Measurements from ENCODE around the gene ANKRD13B.
A peak's percentile ranks its signal among the peaks of the same experiment; 100 is the strongest.

The ANKRD13B gene

DNA sequence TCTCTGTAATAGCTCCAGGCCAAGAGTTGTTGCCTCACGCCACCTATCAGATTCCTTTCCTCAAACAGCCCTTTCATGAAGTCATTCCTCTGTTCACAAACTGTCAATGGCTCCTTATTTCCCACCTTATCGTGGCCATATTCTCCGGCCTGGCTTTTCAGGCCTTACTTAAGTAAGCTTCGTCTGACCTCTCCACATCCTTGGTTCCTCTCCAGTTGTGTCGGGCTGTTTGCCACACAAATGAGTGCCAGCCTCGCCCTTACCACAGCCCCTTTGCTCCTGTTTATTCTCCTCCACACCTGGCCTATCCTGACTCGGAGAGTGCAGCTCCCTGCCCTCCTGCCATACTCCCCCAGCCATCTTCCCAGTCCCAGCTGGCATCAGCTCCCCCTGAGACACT, 22.4 kb upstream of the ANKRD13B start:
- peaks cover 10% of the 10 kb centered on the region; the same call in 1 of the 2 replicates for H3K4me1 ChIP-seq (ENCODE audit: insufficient read depth, low read length)
- H3K9me3 ChIP-seq (ENCODE audit: insufficient read depth, low read depth, low read length): no peaks in the 10 kb centered on the region
- peaks cover 13% of the 10 kb centered on the region for H3K36me3 ChIP-seq (ENCODE audit: insufficient read depth, low read depth, low read length)
- H3K4me3 ChIP-seq (ENCODE audit: low read length): no peak overlapping the region
- H3K9ac ChIP-seq (ENCODE audit: low read depth, low read length): no peak overlapping the region
- H3K27me3 ChIP-seq (ENCODE audit: insufficient read depth, low read length): peaks cover 61% of the 10 kb centered on the region
- no peak overlapping the region for H3K27ac ChIP-seq (ENCODE audit: low read length)

DNA sequence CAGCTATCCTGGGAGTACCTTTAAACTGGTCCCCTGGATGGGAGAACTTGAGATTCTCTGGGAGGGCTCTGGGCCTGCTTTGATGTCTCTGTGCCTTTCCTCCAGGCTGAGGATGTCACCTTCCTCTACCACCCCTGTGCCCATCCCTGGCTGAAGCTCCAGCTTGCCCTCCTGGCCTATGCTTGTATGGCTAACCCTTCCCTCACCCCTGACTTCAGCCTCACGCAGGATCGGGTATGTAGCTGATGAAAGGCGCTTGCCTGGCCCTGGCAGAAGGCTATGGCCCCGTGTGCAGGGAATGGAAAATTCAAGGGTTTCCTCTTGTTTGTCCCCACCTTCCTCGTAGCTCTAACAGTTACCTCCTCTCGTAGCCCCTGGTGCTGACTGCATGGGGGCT, 21.4 kb upstream of the ANKRD13B start:
- Histone ChIP-seq H3K9ac (ENCODE audit: low read depth, low read length) (no peak overlapping the region), H3K9me3 (ENCODE audit: insufficient read depth, low read depth, low read length) (no peaks in the 10 kb centered on the region), H3K4me3 (ENCODE audit: low read length) (no peak overlapping the region), H3K36me3 (ENCODE audit: insufficient read depth, low read depth, low read length) (peaks cover 22% of the 10 kb centered on the region), H3K27ac (ENCODE audit: low read length) (no peak overlapping the region), H3K4me1 (ENCODE audit: insufficient read depth, low read length) (0 out of 2 replicates have a peak, but pooled peaks cover 7% of the 10 kb centered on the region), H3K27me3 (ENCODE audit: insufficient read depth, low read length) (peaks cover 51% of the 10 kb centered on the region)

DNA sequence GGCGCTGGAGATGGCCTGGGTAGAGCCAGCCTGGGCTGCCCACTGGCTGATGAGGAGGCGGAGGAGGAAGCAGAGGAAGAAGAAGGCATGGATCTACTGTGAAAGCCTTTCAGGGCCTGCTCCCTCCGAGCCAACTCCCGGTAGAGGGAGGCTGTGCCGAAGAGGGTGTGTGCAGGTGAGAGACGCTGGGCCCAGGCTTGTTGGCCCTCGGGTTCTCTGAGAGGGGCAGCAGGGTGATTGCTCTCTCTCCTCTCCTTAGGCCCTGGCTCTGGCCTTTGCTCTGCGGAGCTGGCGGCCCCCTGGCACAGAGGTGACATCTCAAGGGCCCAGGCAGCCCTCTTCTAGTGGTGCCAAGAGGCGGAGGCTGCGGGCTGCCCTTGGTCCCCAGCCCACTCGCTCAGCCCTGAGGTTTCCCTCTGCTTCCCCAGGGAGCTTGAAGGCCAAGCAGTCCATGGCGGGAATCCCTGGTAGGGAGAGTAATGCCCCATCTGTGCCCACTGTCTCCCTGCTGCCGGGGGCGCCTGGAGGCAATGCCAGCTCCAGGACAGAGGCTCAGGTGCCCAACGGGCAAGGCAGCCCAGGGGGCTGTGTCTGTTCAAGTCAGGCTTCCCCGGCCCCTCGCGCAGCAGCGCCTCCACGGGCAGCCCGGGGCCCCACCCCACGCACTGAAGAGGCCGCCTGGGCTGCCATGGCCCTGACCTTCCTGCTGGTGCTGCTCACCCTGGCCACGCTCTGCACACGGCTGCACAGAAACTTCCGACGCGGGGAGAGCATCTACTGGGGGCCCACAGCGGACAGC, 20.9 kb upstream of the ANKRD13B start:
- no peak overlapping the region for H3K9ac ChIP-seq (ENCODE audit: low read depth, low read length)
- H3K4me3 ChIP-seq (ENCODE audit: low read length): peak overlapping the region; percentile 38; the same call in 1 of the 2 replicates

DNA sequence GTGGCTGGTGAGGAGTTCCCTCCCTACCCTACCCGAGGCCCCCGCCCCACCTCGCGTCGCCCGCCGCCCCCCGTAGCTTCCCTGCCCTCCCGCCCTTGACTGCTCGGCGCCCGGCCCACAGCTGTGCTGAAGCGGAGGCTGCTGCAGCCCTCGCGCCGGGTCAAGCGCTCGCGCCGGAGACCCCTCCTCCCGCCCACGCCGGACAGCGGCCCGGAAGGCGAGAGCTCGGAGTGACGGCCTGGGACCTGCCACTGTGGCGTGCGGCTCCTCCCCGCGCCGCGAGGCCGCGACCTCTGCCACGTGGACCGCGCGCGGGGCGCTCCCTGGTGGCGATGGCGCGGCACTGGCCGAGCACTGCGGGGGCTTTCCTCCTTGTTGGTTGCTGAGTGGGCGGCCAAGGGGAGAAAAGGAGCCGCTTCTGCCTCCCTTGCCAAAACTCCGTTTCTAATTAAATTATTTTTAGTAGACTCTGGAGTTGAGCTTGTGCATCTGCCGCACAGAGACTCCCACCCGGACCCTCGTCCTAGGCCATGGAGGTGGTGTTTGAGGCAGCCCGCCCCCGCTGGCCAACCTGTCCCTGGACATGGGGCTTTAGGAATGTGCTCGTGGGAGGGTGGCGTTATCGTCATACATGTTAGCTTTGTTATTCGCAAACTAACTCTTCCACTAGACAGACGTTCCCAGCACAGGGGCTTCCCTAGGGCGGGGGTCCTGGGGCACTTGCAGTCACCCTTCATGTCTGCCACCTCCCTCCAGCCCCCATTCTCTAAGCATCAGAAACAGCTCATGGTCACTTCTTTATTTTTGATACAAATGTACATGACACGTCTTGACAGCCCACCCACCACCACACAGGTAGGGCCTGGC, 20.0 kb upstream of the ANKRD13B start:
- 0 out of 2 replicates have a peak, but pooled peaks cover 7% of the 10 kb centered on the region for H3K4me1 ChIP-seq (ENCODE audit: insufficient read depth, low read length)
- H3K27me3 ChIP-seq (ENCODE audit: insufficient read depth, low read length): peaks cover 37% of the 10 kb centered on the region
- no peak overlapping the region for H3K9ac ChIP-seq (ENCODE audit: low read depth, low read length)
- H3K9me3 ChIP-seq (ENCODE audit: insufficient read depth, low read depth, low read length): no peaks in the 10 kb centered on the region
- peaks cover 35% of the 10 kb centered on the region for H3K36me3 ChIP-seq (ENCODE audit: insufficient read depth, low read depth, low read length)
- peak overlapping the region; percentile 38; the same call in 1 of the 2 replicates for H3K4me3 ChIP-seq (ENCODE audit: low read length)
- no peak overlapping the region for H3K27ac ChIP-seq (ENCODE audit: low read length)

More for the DNA sequence above, 20.9 kb upstream of the ANKRD13B start:
- no peak overlapping the region for H3K27ac ChIP-seq (ENCODE audit: low read length)
- H3K9me3 ChIP-seq (ENCODE audit: insufficient read depth, low read depth, low read length): no peaks in the 10 kb centered on the region
- H3K27me3 ChIP-seq (ENCODE audit: insufficient read depth, low read length): peaks cover 45% of the 10 kb centered on the region
- H3K36me3 ChIP-seq (ENCODE audit: insufficient read depth, low read depth, low read length): peaks cover 27% of the 10 kb centered on the region
- 0 out of 2 replicates have a peak, but pooled peaks cover 7% of the 10 kb centered on the region for H3K4me1 ChIP-seq (ENCODE audit: insufficient read depth, low read length)

DNA sequence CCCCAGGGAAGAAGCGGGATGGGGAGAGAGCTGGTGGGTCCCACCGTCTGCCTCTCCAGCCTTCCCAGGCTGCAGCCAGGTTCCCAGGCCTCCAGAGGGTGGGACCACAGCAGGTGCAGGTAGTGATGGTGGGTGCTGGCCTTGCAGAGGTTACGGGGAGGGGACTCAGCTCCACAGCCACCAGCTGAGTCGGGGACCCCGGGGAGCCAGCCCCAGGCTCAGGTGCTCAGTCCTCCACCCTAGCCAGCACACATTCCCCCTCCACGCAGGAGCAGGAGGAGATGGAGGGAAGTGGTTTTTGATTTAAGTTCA, 19.4 kb upstream of the ANKRD13B start:
- H3K4me3 ChIP-seq (ENCODE audit: low read length): no peak overlapping the region
- H3K36me3 ChIP-seq (ENCODE audit: insufficient read depth, low read depth, low read length): peaks cover 41% of the 10 kb centered on the region
- H3K27me3 ChIP-seq (ENCODE audit: insufficient read depth, low read length): peaks cover 33% of the 10 kb centered on the region
- H3K4me1 ChIP-seq (ENCODE audit: insufficient read depth, low read length): 0 out of 2 replicates have a peak, but pooled peaks cover 7% of the 10 kb centered on the region
- no peak overlapping the region for H3K27ac ChIP-seq (ENCODE audit: low read length)
- H3K9me3 ChIP-seq (ENCODE audit: insufficient read depth, low read depth, low read length): no peaks in the 10 kb centered on the region
- H3K9ac ChIP-seq (ENCODE audit: low read depth, low read length): no peak overlapping the region

DNA sequence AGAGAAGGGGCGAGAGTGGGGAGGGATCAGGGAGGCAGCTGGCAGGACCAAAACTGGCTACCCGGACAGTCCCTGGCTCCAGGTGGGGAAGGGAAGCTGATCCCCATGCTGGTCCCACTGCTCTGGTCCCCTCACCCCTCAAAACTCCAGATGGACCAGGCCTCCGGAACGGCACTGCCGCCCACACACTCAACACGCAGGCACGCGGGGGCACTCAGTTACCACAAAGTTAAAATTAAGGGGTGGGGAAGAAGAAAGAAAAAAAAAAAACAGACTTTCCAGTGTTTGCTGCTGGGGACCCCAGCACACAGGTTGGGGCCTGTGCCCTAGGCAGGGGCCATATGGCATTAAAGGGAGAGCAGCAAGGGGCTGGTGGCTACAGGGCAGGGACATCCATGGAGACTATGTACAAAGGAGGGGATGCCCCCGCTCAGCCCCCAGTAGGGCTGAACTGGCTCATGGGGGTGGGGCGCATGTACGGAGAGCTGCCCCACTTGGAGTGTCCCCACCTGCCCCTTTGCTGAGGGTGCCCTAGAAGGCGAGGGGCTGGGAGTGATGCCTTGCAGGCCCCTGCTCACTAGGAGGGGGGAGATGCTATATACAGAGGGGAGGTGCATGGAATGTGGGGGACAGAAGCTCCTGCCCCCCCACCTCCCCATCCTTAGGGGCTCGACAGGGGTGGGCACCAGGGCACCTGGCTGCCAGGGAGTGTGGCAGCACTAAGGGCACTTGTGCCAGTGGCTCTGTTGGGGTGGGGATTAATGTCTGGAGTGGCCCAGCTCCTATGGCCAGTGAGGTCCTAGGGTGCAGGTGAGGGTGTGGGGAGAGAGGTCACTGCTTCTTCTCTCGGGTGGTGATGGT, 18.8 kb upstream of the ANKRD13B start:
- Histone ChIP-seq H3K36me3 (ENCODE audit: insufficient read depth, low read depth, low read length) (peaks cover 44% of the 10 kb centered on the region), H3K4me3 (ENCODE audit: low read length) (no peak overlapping the region), H3K9ac (ENCODE audit: low read depth, low read length) (no peak overlapping the region), H3K9me3 (ENCODE audit: insufficient read depth, low read depth, low read length) (no peaks in the 10 kb centered on the region), H3K4me1 (ENCODE audit: insufficient read depth, low read length) (0 out of 2 replicates have a peak, but pooled peaks cover 6% of the 10 kb centered on the region), H3K27me3 (ENCODE audit: insufficient read depth, low read length) (peaks cover 29% of the 10 kb centered on the region), H3K27ac (ENCODE audit: low read length) (no peak overlapping the region)

DNA sequence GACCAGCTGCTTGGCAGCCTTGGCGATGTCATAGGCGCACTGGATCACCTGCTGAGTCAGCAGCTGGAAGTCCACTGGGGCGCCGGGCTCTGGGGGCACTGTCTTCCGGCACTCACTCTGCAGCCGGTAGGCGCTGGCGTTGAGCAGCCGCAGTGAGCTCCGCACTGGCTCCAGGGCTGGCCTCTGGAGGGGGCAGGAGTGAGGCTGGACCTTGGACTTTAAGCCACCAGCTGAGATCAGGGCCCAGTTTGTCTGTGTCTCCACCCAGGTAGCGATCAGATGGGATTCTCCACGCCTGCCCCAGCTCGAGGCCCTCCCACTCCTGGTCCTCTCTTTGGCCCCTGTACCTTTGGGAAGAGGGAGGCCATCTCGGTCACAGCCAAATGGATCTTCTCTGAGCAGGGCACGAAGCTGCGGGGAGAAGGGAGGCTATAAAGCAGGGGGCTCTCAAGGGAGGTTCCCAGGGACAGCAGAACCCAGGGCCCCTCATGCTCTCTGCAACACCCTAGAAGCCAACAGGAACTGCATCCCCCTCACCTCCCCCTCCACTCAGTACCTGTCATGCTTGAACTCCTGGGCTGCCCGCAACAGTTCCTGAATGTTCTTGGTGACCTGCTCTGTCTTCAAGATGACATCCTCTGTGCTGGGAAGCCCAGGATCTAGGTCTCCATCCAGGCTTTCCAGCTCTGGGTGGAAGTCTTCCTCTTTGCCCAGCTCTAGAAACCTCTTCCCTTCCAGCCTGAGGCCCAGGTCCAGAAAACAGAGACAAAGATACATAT, 18.0 kb upstream of the ANKRD13B start:
- H3K36me3 ChIP-seq (ENCODE audit: insufficient read depth, low read depth, low read length): peaks cover 49% of the 10 kb centered on the region
- no peaks in the 10 kb centered on the region for H3K9me3 ChIP-seq (ENCODE audit: insufficient read depth, low read depth, low read length)
- H3K27me3 ChIP-seq (ENCODE audit: insufficient read depth, low read length): peaks cover 21% of the 10 kb centered on the region
- H3K9ac ChIP-seq (ENCODE audit: low read depth, low read length): no peak overlapping the region
- H3K4me3 ChIP-seq (ENCODE audit: low read length): no peak overlapping the region
- no peaks in the 10 kb centered on the region for H3K4me1 ChIP-seq (ENCODE audit: insufficient read depth, low read length)
- H3K27ac ChIP-seq (ENCODE audit: low read length): no peak overlapping the region

DNA sequence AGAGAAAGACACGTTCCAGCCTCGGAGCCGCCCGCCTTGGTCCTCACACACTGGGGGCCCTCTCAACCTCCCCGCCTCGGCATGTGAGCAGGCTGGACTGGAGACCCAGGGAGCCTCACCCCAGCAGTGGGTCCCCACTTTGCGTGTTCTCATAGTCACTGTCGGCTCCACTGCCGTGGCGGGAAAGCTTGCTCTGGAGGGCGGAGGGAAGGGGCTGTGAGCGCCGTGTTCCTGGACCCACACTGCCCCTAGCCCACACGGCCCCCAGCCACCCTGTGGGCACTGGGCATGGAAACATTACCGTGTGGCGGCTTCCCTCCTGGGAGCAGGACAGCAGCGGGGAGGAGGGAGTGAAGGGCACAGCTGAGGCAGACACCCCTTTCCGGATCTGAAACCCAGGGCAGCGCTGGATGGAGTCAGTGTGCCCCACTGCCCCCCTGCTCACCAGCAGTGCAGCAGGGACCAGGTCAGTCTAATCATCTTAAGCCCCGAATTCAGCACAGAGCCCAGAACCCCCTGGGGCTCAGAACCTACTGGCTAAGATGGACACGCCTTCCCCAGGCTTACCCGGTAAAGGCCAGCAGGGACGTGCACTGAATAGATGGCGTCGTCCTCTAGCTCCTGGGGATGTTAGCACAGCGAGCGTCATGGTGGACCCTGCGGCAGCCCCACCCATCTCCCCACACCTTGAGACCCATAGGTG, 17.3 kb upstream of the ANKRD13B start:
- no peaks in the 10 kb centered on the region for H3K9me3 ChIP-seq (ENCODE audit: insufficient read depth, low read depth, low read length)
- H3K4me3 ChIP-seq (ENCODE audit: low read length): no peak overlapping the region
- no peaks in the 10 kb centered on the region for H3K4me1 ChIP-seq (ENCODE audit: insufficient read depth, low read length)
- H3K9ac ChIP-seq (ENCODE audit: low read depth, low read length): no peak overlapping the region
- peaks cover 18% of the 10 kb centered on the region for H3K27me3 ChIP-seq (ENCODE audit: insufficient read depth, low read length)
- H3K36me3 ChIP-seq (ENCODE audit: insufficient read depth, low read depth, low read length): peaks cover 53% of the 10 kb centered on the region
- H3K27ac ChIP-seq (ENCODE audit: low read length): no peak overlapping the region

DNA sequence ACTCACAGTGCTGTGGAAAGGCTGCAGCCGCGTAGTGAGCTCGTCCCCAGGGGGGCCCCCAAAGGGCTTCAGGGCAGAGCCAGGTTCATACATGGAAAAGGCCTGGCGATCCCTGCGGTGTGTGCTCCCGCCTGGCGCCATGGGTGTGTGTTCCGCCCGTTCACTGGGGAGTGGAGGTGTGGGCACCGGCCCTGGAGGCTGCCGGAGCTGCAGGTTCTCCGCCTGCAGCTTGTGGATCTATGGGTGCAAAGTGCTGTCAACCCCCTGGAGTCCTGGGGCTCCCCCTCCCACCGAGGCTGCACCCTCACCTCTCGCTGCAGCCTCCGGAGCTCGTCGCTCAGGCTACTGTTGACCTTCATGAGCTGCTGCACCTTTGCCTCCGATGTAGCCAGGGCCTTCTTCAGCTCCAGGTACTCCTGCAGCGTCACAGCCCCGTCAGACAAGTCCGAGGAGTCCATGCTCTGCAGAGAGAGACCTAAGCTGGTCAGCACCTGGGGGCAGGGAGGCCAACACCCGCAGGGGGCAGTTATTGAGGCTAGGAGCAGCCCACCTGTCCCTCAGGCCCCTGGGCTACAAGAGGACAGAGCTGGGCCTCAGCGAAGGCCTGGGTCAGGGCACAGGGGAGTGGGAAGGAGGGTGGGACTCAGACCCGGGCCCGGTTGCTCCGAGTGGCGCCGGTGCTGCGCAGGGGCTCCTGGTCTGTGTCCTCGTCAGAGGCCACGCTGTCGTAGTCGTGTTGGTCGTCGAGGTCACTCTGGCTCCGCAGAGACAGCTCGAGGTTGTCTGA, 16.5 kb upstream of the ANKRD13B start:
- no peak overlapping the region for H3K4me3 ChIP-seq (ENCODE audit: low read length)
- H3K27ac ChIP-seq (ENCODE audit: low read length): no peak overlapping the region
- H3K9ac ChIP-seq (ENCODE audit: low read depth, low read length): no peak overlapping the region
- H3K4me1 ChIP-seq (ENCODE audit: insufficient read depth, low read length): no peaks in the 10 kb centered on the region
- H3K9me3 ChIP-seq (ENCODE audit: insufficient read depth, low read depth, low read length): no peaks in the 10 kb centered on the region
- H3K27me3 ChIP-seq (ENCODE audit: insufficient read depth, low read length): peaks cover 10% of the 10 kb centered on the region
- H3K36me3 ChIP-seq (ENCODE audit: insufficient read depth, low read depth, low read length): peaks cover 53% of the 10 kb centered on the region

DNA sequence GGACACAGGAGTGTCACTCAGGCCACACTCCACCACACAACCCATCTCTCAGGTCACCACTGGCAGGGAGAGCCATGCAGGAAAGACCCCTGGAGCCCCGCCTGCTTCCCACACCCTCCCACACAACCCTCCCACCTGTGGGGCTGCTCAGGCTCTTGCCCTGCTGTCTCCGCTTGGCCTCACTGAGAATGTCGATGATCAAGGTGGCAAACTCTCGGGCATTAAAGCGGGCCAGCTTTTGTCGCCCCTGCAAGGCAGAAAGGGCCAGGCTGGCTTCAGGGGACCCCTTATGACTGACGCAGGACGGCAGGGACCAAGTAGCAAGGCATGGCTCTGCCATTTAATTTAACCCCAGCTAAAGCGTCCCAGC, 15.9 kb upstream of the ANKRD13B start:
- Histone ChIP-seq H3K9me3 (ENCODE audit: insufficient read depth, low read depth, low read length) (no peaks in the 10 kb centered on the region), H3K4me3 (ENCODE audit: low read length) (no peak overlapping the region), H3K9ac (ENCODE audit: low read depth, low read length) (no peak overlapping the region), H3K4me1 (ENCODE audit: insufficient read depth, low read length) (no peaks in the 10 kb centered on the region), H3K27me3 (ENCODE audit: insufficient read depth, low read length) (peaks cover 4% of the 10 kb centered on the region; the same call in 1 of the 2 replicates), H3K27ac (ENCODE audit: low read length) (no peak overlapping the region), H3K36me3 (ENCODE audit: insufficient read depth, low read depth, low read length) (peaks cover 55% of the 10 kb centered on the region)

Measured in iPS-20b (cell line).